ENCODE data around the gene RPL15.

DNA sequence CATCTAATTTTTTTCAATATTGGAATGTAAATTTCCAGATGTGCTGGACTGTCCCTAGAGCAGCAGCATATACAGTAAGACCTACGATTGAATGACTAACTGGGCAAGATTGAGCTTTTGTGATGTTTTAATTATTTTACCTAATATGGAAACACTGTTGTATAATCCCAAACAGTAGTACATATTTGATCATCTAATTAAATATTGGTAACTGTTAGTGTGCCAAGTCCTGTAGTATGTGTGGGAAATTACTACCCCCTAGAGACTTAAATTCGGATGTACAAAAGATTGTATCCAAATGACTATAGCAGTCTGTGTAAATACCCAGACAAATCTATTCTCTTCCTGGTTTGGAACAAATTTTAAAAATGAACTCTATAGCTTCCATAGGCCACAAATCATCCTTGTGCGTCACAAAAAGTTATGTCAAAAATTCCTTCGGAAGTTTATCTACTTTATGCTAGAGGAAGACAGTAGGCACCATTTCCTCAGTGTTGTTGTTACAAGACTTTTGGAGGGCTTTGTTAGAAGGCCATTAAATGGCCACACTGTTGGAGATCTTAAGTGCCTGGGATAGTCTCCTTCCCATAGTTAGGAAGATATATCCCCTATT is 41.7 kb upstream of the RPL15 start:
- TF ChIP-seq, protein P1, sequence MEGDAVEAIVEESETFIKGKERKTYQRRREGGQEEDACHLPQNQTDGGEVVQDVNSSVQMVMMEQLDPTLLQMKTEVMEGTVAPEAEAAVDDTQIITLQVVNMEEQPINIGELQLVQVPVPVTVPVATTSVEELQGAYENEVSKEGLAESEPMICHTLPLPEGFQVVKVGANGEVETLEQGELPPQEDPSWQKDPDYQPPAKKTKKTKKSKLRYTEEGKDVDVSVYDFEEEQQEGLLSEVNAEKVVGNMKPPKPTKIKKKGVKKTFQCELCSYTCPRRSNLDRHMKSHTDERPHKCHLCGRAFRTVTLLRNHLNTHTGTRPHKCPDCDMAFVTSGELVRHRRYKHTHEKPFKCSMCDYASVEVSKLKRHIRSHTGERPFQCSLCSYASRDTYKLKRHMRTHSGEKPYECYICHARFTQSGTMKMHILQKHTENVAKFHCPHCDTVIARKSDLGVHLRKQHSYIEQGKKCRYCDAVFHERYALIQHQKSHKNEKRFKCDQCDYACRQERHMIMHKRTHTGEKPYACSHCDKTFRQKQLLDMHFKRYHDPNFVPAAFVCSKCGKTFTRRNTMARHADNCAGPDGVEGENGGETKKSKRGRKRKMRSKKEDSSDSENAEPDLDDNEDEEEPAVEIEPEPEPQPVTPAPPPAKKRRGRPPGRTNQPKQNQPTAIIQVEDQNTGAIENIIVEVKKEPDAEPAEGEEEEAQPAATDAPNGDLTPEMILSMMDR (IDR thresholded peaks at IDR 0.05): no peak
- no peak for TF ChIP-seq ZFX (IDR thresholded peaks at IDR 0.05; ENCODE audit: borderline replicate concordance)
